ENCODE results near the gene ABCB8. TPM values are rescaled to one million over a fixed set of nuclear protein-coding genes. Genes with fewer than 3 reads are reported as not detected.

The ABCB8 gene
- total and polyA plus RNA-seq, 9 of the 15 experiments (the other 6 are each of a cell fraction or from before 2014, with no cell fraction given), result 7.6 to 106 (median 36.3) TPM

- no peak for TF ChIP-seq ZBTB43 (CRISPR knock-in tag; IDR thresholded peaks at IDR 0.05)
- no peak for TF ChIP-seq HIVEP1 (CRISPR knock-in tag; IDR thresholded peaks at IDR 0.05)
- no peak for TF ChIP-seq ZNF778 (CRISPR knock-in tag; IDR thresholded peaks at IDR 0.05)
- peak in 1 of 2 experiments; percentile 66; a peak in 3 of 4 replicates for TF ChIP-seq TBL1XR1 (IDR thresholded peaks at IDR 0.05; ENCODE audit: low read length in 2 of 2)
- no peak for TF ChIP-seq ZNF280B (CRISPR knock-in tag; IDR thresholded peaks at IDR 0.05)
- peak; percentile 61; the same call in 1 of the 2 replicates for TF ChIP-seq ARID1B (IDR thresholded peaks at IDR 0.05)
- no peak for TF ChIP-seq HMBOX1 (IDR thresholded peaks at IDR 0.05)
- TF ChIP-seq ZNF584 (CRISPR knock-in tag; IDR thresholded peaks at IDR 0.05; ENCODE audit: low read depth), result 0 out of 2 replicates have a peak, but pooled peaks have one; percentile 70
- no peak for TF ChIP-seq MCM3 (IDR thresholded peaks at IDR 0.05)
- TF ChIP-seq SMARCC2 (IDR thresholded peaks at IDR 0.05; ENCODE audit: low read depth), result peak; percentile 51; the same call in 1 of the 2 replicates
- no peak for TF ChIP-seq ZBTB8A (IDR thresholded peaks at IDR 0.05; ENCODE audit: partially characterized antibody)
- peak; percentile 6 to 87 (median 82) for TF ChIP-seq YY1 (IDR thresholded peaks at IDR 0.05; ENCODE audit: borderline replicate concordance in 1 of 3, control insufficient read depth in 1 of 3, extremely low read depth in 1 of 3, insufficient read depth in 3 of 3, insufficient read length in 1 of 3, insufficient replicate concordance in 2 of 3, low read depth in 1 of 3, low read length in 2 of 3)
- TF ChIP-seq GTF2A2 (tag; IDR thresholded peaks at IDR 0.05), result no peak
- no peak for TF ChIP-seq HNRNPL (IDR thresholded peaks at IDR 0.05; ENCODE audit: low read depth, low read length)
- TF ChIP-seq ZNF354B (CRISPR knock-in tag; IDR thresholded peaks at IDR 0.05), result no peak
- no peak for TF ChIP-seq ZNF212 (CRISPR knock-in tag; IDR thresholded peaks at IDR 0.05)
- no peak for TF ChIP-seq ZNF75A (CRISPR knock-in tag; IDR thresholded peaks at IDR 0.05)
- no peak for TF ChIP-seq MNT (conservative IDR thresholded peaks at IDR 0.05)
- no peak for TF ChIP-seq CBX2 (IDR thresholded peaks at IDR 0.05; ENCODE audit: insufficient read depth, low read length, poor library complexity, severe bottlenecking)
- no peak for TF ChIP-seq RFX7 (CRISPR knock-in tag; IDR thresholded peaks at IDR 0.05)
- no peak for TF ChIP-seq SRSF9 (IDR thresholded peaks at IDR 0.05; ENCODE audit: borderline replicate concordance, low read depth, low read length)
Observed at GRCh38 chr7:151057989-151058780, 29.9 kb downstream of the ABCB8 start (continued).

Data from K562 (cell line).